ENCODE results near the gene CCL4.

GRCh38 chr17:36148559-36149295, 45.1 kb downstream of the CCL4 start:
- TF ChIP-seq, protein P1, sequence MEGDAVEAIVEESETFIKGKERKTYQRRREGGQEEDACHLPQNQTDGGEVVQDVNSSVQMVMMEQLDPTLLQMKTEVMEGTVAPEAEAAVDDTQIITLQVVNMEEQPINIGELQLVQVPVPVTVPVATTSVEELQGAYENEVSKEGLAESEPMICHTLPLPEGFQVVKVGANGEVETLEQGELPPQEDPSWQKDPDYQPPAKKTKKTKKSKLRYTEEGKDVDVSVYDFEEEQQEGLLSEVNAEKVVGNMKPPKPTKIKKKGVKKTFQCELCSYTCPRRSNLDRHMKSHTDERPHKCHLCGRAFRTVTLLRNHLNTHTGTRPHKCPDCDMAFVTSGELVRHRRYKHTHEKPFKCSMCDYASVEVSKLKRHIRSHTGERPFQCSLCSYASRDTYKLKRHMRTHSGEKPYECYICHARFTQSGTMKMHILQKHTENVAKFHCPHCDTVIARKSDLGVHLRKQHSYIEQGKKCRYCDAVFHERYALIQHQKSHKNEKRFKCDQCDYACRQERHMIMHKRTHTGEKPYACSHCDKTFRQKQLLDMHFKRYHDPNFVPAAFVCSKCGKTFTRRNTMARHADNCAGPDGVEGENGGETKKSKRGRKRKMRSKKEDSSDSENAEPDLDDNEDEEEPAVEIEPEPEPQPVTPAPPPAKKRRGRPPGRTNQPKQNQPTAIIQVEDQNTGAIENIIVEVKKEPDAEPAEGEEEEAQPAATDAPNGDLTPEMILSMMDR (IDR thresholded peaks at IDR 0.05; ENCODE audit: insufficient read depth, low read depth, low read length) = peak; percentile 100
- TF ChIP-seq EZH2 (IDR thresholded peaks at IDR 0.05; ENCODE audit: insufficient read depth, low read length) = no peak

All from astrocyte (in vitro differentiated cells and primary cell).